ENCODE data around the gene RANBP3L.

Gene RANBP3L

GRCh38 chr5:36236801-36237200, 64.9 kb downstream of the RANBP3L start:
- Histone ChIP-seq H3K9me3 (ENCODE audit: control insufficient read depth in 5 of 5, low read length in 5 of 5) (no peaks in the 10 kb centered on the region), H3K9ac (ENCODE audit: low read length in 5 of 5) (no peak overlapping the region), H3K27me3 (ENCODE audit: control insufficient read depth in 5 of 5, insufficient read depth in 4 of 5, low read length in 5 of 5) (no peaks in the 10 kb centered on the region), H3K4me3 (ENCODE audit: low read depth in 1 of 5, low read length in 5 of 5) (no peak overlapping the region), H3K4me1 (ENCODE audit: control insufficient read depth in 5 of 5, insufficient read depth in 5 of 5, low read length in 5 of 5) (peaks cover 3 to 28% (median 26%) of the 10 kb centered on the region in 5 donors), H3K36me3 (ENCODE audit: control insufficient read depth in 5 of 5, insufficient read depth in 5 of 5, low read length in 5 of 5) (peaks cover 0 to 3% (median 0%) of the 10 kb centered on the region in 5 donors), H3K27ac (ENCODE audit: low read depth, low read length) (no peak overlapping the region)

- Histone ChIP-seq H3K4me3 (ENCODE audit: low read depth in 1 of 5, low read length in 5 of 5) (no peak overlapping the region), H3K36me3 (ENCODE audit: control insufficient read depth in 5 of 5, insufficient read depth in 5 of 5, low read length in 5 of 5) (no peaks in the 10 kb centered on the region), H3K9ac (ENCODE audit: low read length in 5 of 5) (no peak overlapping the region), H3K9me3 (ENCODE audit: control insufficient read depth in 5 of 5, low read length in 5 of 5) (no peaks in the 10 kb centered on the region), H3K4me1 (ENCODE audit: control insufficient read depth in 5 of 5, insufficient read depth in 5 of 5, low read length in 5 of 5) (peaks cover 0 to 5% (median 0%) of the 10 kb centered on the region in 5 donors), H3K27me3 (ENCODE audit: control insufficient read depth in 5 of 5, insufficient read depth in 4 of 5, low read length in 5 of 5) (no peaks in the 10 kb centered on the region), H3K27ac (ENCODE audit: low read depth, low read length) (no peak overlapping the region)
Observed at GRCh38 chr5:36232533-36232932, 69.2 kb downstream of the RANBP3L start.

- H3K9me3 ChIP-seq (ENCODE audit: control insufficient read depth in 5 of 5, low read length in 5 of 5), result no peaks in the 10 kb centered on the region
- no peak overlapping the region for H3K9ac ChIP-seq (ENCODE audit: low read length in 5 of 5)
- H3K4me1 ChIP-seq (ENCODE audit: control insufficient read depth in 5 of 5, insufficient read depth in 5 of 5, low read length in 5 of 5), result peaks cover 0 to 3% (median 0%) of the 10 kb centered on the region in 5 donors
- H3K27me3 ChIP-seq (ENCODE audit: control insufficient read depth in 5 of 5, insufficient read depth in 4 of 5, low read length in 5 of 5), result no peaks in the 10 kb centered on the region
- H3K27ac ChIP-seq (ENCODE audit: low read depth, low read length), result no peak overlapping the region
- H3K36me3 ChIP-seq (ENCODE audit: control insufficient read depth in 5 of 5, insufficient read depth in 5 of 5, low read length in 5 of 5), result peaks cover 3 to 11% (median 4%) of the 10 kb centered on the region in 5 donors
- H3K4me3 ChIP-seq (ENCODE audit: low read depth in 1 of 5, low read length in 5 of 5), result no peak overlapping the region
Observed at GRCh38 chr5:36230151-36230790, 71.4 kb downstream of the RANBP3L start.

GRCh38 chr5:36228505-36228904, 73.2 kb downstream of the RANBP3L start:
- H3K9me3 ChIP-seq (ENCODE audit: control insufficient read depth in 5 of 5, low read length in 5 of 5), result no peaks in the 10 kb centered on the region
- no peak overlapping the region for H3K9ac ChIP-seq (ENCODE audit: low read length in 5 of 5)
- H3K36me3 ChIP-seq (ENCODE audit: control insufficient read depth in 5 of 5, insufficient read depth in 5 of 5, low read length in 5 of 5), result peaks cover 8 to 19% (median 15%) of the 10 kb centered on the region in 5 donors
- no peak overlapping the region for H3K27ac ChIP-seq (ENCODE audit: low read depth, low read length)
- H3K4me1 ChIP-seq (ENCODE audit: control insufficient read depth in 5 of 5, insufficient read depth in 5 of 5, low read length in 5 of 5), result peaks cover 0 to 3% (median 0%) of the 10 kb centered on the region in 5 donors
- H3K27me3 ChIP-seq (ENCODE audit: control insufficient read depth in 5 of 5, insufficient read depth in 4 of 5, low read length in 5 of 5), result no peaks in the 10 kb centered on the region
- no peak overlapping the region for H3K4me3 ChIP-seq (ENCODE audit: low read depth in 1 of 5, low read length in 5 of 5)

- H3K9me3 ChIP-seq (ENCODE audit: control insufficient read depth in 5 of 5, low read length in 5 of 5), result no peaks in the 10 kb centered on the region
- no peak overlapping the region for H3K27ac ChIP-seq (ENCODE audit: low read depth, low read length)
- no peak overlapping the region for H3K4me3 ChIP-seq (ENCODE audit: low read depth in 1 of 5, low read length in 5 of 5)
- peaks cover 16 to 27% (median 20%) of the 10 kb centered on the region in 5 donors for H3K36me3 ChIP-seq (ENCODE audit: control insufficient read depth in 5 of 5, insufficient read depth in 5 of 5, low read length in 5 of 5)
- peaks cover 0 to 3% (median 0%) of the 10 kb centered on the region in 5 donors for H3K4me1 ChIP-seq (ENCODE audit: control insufficient read depth in 5 of 5, insufficient read depth in 5 of 5, low read length in 5 of 5)
- H3K9ac ChIP-seq (ENCODE audit: low read length in 5 of 5), result no peak overlapping the region
- no peaks in the 10 kb centered on the region for H3K27me3 ChIP-seq (ENCODE audit: control insufficient read depth in 5 of 5, insufficient read depth in 4 of 5, low read length in 5 of 5)
Observed at GRCh38 chr5:36227046-36227445, 74.7 kb downstream of the RANBP3L start.

- no peaks in the 10 kb centered on the region for H3K9me3 ChIP-seq (ENCODE audit: control insufficient read depth in 5 of 5, low read length in 5 of 5)
- H3K4me3 ChIP-seq (ENCODE audit: low read depth in 1 of 5, low read length in 5 of 5), result no peak overlapping the region
- no peak overlapping the region for H3K27ac ChIP-seq (ENCODE audit: low read depth, low read length)
- H3K27me3 ChIP-seq (ENCODE audit: control insufficient read depth in 5 of 5, insufficient read depth in 4 of 5, low read length in 5 of 5), result no peaks in the 10 kb centered on the region
- peaks cover 29 to 56% (median 36%) of the 10 kb centered on the region in 5 donors for H3K36me3 ChIP-seq (ENCODE audit: control insufficient read depth in 5 of 5, insufficient read depth in 5 of 5, low read length in 5 of 5)
- no peak overlapping the region for H3K9ac ChIP-seq (ENCODE audit: low read length in 5 of 5)
- H3K4me1 ChIP-seq (ENCODE audit: control insufficient read depth in 5 of 5, insufficient read depth in 5 of 5, low read length in 5 of 5), result peaks cover 0 to under 1% (median 0%) of the 10 kb centered on the region in 5 donors
Observed at GRCh38 chr5:36222620-36223019, 79.1 kb downstream of the RANBP3L start.

GRCh38 chr5:36217988-36218387, 83.7 kb downstream of the RANBP3L start:
- no peak overlapping the region for H3K27ac ChIP-seq (ENCODE audit: low read depth, low read length)
- no peak overlapping the region for H3K4me3 ChIP-seq (ENCODE audit: low read depth in 1 of 5, low read length in 5 of 5)
- H3K36me3 ChIP-seq (ENCODE audit: control insufficient read depth in 5 of 5, insufficient read depth in 5 of 5, low read length in 5 of 5), result peaks cover 27 to 65% (median 40%) of the 10 kb centered on the region in 5 donors

GRCh38 chr5:36217567-36217966, 84.1 kb downstream of the RANBP3L start:
- Histone ChIP-seq H3K9me3 (ENCODE audit: control insufficient read depth in 5 of 5, low read length in 5 of 5) (no peaks in the 10 kb centered on the region), H3K27me3 (ENCODE audit: control insufficient read depth in 5 of 5, insufficient read depth in 4 of 5, low read length in 5 of 5) (no peaks in the 10 kb centered on the region), H3K4me3 (ENCODE audit: low read depth in 1 of 5, low read length in 5 of 5) (no peak overlapping the region), H3K36me3 (ENCODE audit: control insufficient read depth in 5 of 5, insufficient read depth in 5 of 5, low read length in 5 of 5) (peaks cover 27 to 65% (median 41%) of the 10 kb centered on the region in 5 donors), H3K9ac (ENCODE audit: low read length in 5 of 5) (no peak overlapping the region), H3K4me1 (ENCODE audit: control insufficient read depth in 5 of 5, insufficient read depth in 5 of 5, low read length in 5 of 5) (no peaks in the 10 kb centered on the region), H3K27ac (ENCODE audit: low read depth, low read length) (no peak overlapping the region)

More at GRCh38 chr5:36217988-36218387, 83.7 kb downstream of the RANBP3L start:
- H3K27me3 ChIP-seq (ENCODE audit: control insufficient read depth in 5 of 5, insufficient read depth in 4 of 5, low read length in 5 of 5), result no peaks in the 10 kb centered on the region
- no peak overlapping the region for H3K9ac ChIP-seq (ENCODE audit: low read length in 5 of 5)
- H3K9me3 ChIP-seq (ENCODE audit: control insufficient read depth in 5 of 5, low read length in 5 of 5), result no peaks in the 10 kb centered on the region
- H3K4me1 ChIP-seq (ENCODE audit: control insufficient read depth in 5 of 5, insufficient read depth in 5 of 5, low read length in 5 of 5), result no peaks in the 10 kb centered on the region

GRCh38 chr5:36215910-36216309, 85.8 kb downstream of the RANBP3L start:
- Histone ChIP-seq H3K36me3 (ENCODE audit: control insufficient read depth in 5 of 5, insufficient read depth in 5 of 5, low read length in 5 of 5) (peaks cover 28 to 59% (median 45%) of the 10 kb centered on the region in 5 donors), H3K27me3 (ENCODE audit: control insufficient read depth in 5 of 5, insufficient read depth in 4 of 5, low read length in 5 of 5) (no peaks in the 10 kb centered on the region), H3K4me3 (ENCODE audit: low read depth in 1 of 5, low read length in 5 of 5) (no peak overlapping the region), H3K27ac (ENCODE audit: low read depth, low read length) (no peak overlapping the region), H3K4me1 (ENCODE audit: control insufficient read depth in 5 of 5, insufficient read depth in 5 of 5, low read length in 5 of 5) (no peaks in the 10 kb centered on the region), H3K9ac (ENCODE audit: low read length in 5 of 5) (no peak overlapping the region), H3K9me3 (ENCODE audit: control insufficient read depth in 5 of 5, low read length in 5 of 5) (no peaks in the 10 kb centered on the region)

GRCh38 chr5:36214436-36214835, 87.3 kb downstream of the RANBP3L start:
- Histone ChIP-seq H3K9me3 (ENCODE audit: control insufficient read depth in 5 of 5, low read length in 5 of 5) (no peaks in the 10 kb centered on the region), H3K27ac (ENCODE audit: low read depth, low read length) (no peak overlapping the region), H3K36me3 (ENCODE audit: control insufficient read depth in 5 of 5, insufficient read depth in 5 of 5, low read length in 5 of 5) (peaks cover 21 to 58% (median 45%) of the 10 kb centered on the region in 5 donors), H3K9ac (ENCODE audit: low read length in 5 of 5) (no peak overlapping the region), H3K4me1 (ENCODE audit: control insufficient read depth in 5 of 5, insufficient read depth in 5 of 5, low read length in 5 of 5) (no peaks in the 10 kb centered on the region), H3K27me3 (ENCODE audit: control insufficient read depth in 5 of 5, insufficient read depth in 4 of 5, low read length in 5 of 5) (no peaks in the 10 kb centered on the region), H3K4me3 (ENCODE audit: low read depth in 1 of 5, low read length in 5 of 5) (no peak overlapping the region)
